GM21576 (cell line): Measurements from ENCODE around the gene NDUFV1.
"Not testable (repeated sequence)": the region's sequence is repeated elsewhere in the genome, so short reads cannot be mapped to it uniquely, and the experiment has no call there.

Source experiments
- ATAC-seq: cut with Tn5 transposase; IDR thresholded peaks from one replicate; pipeline ENCODE4 v1.9.1; 2021; ENCODE audit warnings: mild to moderate bottlenecking, moderate library complexity; ENCODE audit not compliant: unreplicated experiment

NDUFV1 gene

DNA sequence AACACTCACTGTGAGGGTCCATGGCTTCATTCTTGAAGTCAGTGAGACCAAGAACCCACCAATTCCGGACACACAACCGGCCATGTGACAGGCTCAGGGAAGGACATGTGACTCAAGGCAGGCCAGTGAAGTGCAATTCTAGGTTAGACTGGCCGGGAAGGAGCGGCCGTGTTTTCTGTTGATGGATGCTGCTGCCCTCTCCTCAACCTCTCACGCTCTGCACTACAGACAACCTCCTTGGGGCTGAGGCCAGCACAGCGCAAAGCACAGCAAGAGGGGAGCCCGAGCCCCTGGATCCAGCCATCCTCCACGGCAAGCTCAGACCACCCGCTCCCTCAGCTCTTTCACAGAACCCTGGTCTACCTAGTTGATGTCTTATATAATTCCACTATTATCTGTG, 20.2 kb downstream of the NDUFV1 start:
- no peak for ATAC-seq

GRCh38 chr11:67627441-67627811, 20.7 kb downstream of the NDUFV1 start:
- ATAC-seq: no peak

DNA sequence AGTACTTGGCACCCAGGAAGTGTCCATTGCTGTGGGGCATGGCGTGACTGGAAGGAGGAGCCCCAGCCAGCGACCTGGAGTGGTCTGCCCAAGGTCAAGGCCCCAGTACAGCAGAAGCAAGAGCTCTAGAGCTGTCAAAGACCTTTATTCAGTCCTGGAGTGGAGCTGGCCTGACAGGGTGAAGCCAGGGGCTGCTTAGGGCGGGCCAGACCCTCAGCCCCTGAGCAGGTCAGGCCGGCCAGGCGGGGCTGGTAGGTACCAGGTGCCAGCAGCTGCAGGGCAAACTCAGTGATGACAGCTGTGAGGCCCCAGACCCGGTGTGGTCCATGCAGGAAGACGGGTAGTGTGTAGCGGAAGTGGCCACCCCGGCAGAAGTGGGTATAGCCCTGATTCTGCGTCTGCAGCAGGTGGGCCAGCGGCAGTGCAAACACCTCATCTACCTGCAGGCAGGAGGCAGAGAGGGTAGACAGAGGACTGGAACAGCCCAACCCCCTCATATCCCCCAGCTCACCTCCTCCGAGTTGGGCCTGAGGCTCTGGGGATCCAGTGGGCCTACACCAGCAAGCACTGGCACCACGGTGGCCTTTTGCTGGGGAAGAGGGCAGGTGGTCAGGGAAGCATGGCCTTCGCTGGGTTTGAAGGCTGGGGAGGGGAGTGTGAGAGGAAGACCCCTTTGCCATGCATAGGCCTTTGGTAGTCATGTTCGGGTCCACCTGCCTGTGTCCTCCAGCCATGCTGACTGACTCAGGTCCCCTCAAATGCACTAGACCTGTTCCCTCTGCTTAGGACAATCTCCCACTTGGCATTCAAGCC, 21.3 kb downstream of the NDUFV1 start:
- no peak for ATAC-seq

- no peak for ATAC-seq
These were observed 22.1 kb downstream of the NDUFV1 start for GRCh38 chr11:67628710-67629385.

GRCh38 chr11:67629386-67630227, 22.9 kb downstream of the NDUFV1 start, which contains the start of gene NUDT8:
TSS of gene NUDT8 (minus strand) at chr11:67629937. CDS start at chr11:67629911, 26 bp downstream.
- ATAC-seq: peak; percentile 44

- peak; percentile 65 for ATAC-seq
These were observed 23.6 kb downstream of the NDUFV1 start for GRCh38 chr11:67630228-67630942.

- ATAC-seq: no peak
These were observed 24.2 kb downstream of the NDUFV1 start for GRCh38 chr11:67630943-67631331.

- ATAC-seq: no peak
These were observed 24.7 kb downstream of the NDUFV1 start for GRCh38 chr11:67631411-67631810.

GRCh38 chr11:67631853-67632174, 25.1 kb downstream of the NDUFV1 start:
- ATAC-seq: no peak

DNA sequence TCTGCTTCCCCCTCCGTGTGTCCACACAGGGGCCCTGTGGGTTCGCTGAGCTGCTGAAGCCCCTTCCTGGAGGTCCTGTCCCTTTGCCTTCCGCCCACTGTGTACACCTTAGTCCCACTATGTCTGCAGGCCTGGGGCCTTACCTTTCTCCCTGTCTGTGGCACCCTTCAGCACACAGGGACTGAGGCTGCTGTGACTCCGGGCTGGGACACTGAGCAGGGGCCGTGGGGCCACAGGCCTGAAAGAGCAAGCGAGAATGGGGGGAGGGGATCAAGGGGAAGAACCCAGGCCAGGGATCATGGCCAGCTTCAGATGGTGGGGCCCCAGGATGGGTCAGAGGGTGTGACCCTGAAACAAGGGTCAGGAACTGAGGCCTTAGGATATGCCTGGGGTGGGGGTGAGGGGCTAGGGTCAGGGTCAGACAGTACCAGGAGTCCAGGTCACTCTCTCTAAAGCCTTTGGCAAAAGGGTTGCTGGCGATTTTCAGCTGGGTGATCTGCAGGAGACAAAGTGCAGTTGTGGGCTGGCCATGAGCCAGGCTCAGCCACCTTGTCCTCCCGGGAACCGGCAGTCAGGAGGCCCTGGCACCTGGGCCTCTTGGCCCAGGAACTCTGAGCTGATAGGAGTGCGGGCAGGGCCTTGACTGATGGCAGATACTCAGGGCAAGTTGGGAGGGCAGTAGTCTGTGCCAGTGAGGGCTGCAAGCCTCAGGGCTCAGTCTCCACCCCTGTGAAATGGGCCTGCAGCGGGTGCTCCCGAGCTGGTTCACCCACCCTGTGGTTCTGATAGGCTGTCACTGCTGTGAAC, 25.6 kb downstream of the NDUFV1 start:
- no peak for ATAC-seq

DNA sequence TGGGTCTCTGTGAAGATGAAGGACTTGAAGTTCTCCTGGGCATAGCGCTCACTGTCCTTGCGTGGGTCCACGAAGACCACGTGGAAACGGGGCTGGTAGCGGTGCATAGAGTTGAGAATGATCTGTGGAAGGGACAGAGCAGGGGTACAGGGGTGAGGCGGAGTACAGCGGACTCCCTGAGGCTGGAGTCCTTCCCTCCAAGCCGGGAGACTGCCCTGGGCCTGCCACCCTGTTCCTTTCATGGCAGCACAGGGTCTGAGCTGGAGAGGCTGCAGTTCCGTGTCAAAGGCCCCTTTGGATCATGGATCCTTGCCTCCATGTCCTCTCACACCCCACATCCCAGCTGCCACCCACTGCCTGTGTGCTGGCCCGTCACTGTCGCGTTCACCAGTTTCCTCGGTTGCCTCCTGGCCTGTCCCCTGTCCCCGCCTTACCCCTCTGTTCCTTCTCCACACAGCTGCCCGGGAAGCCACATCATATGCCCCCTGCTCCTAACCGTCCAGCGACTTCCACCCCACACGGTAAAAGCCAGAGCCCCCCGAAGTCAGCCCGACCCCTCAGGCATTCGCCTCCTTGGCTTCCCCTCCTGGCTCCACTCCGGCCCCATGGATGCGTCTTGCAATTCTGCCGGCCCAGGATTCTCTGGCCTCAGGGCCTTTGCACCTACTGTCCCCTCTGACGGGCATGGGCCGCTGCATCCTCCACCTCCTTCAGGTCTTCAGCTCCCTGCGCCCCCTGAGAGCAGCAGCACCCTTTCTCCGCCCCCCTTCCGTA, 26.4 kb downstream of the NDUFV1 start:
- ATAC-seq: no peak

DNA sequence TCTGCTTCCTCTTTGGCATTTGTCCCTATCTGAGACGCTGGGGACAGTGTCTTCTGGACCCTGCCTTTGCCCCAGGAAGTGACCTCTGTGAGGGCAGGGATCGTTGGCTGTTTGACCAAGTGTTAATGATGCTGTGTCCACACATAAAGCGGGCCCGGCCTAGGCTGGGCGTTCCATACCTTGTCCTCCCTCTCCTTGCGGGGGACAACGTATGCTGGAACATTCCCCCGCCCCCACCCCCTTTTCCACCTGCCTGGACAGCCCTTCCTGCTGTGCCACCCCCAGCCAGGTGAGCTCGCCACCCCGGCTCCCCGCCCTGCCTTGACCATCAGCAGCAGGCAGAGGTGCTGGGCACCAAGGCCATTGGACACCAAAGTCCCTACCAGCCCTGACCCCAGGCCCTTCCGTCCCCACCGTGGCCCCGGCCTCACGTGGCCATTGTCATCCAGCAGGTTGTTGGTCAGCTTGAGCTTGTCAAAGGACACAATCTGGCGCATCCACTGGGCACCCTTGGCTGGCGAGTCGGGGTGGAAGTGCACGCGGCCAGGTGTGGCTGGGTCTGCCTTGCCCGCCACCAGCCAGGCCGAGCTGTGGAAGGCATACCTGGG, 27.1 kb downstream of the NDUFV1 start:
- ATAC-seq: no peak

- no peak for ATAC-seq
These were observed 27.9 kb downstream of the NDUFV1 start for GRCh38 chr11:67634366-67635230.

DNA sequence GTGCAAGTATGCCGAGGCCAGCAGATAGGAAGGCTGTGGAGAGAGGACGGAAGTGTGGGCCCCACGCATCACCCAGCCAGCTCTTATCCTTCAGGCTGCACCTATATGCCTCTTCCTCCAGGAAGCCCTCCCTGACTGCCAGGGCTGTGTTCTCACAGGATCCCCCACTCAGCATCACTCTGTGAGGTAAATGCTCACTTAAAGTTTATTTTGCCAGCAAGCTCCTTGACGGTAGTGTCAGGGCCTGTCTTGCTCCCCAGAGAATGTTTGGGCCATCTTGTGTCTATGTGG, 28.4 kb downstream of the NDUFV1 start:
- ATAC-seq: no peak

DNA sequence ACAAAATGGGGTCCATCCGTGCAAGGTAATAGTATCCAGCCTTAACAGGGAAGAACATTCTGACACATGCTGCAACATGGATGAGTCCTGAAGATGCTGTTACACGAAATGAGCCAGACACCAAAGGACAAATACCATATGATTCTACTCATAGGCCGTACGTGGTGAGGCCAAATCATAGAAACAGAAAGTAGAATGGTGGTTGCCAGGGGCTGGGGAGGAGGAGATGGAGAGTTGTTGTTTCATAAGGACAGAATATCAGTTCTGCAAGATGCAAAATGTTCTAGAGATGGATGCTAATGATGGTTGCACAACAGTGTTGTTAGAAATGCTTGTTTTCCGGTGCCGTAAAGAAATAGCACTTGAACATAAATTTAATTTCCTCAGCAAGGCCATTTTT, 30.2 kb downstream of the NDUFV1 start:
- no peak for ATAC-seq

GRCh38 chr11:67637441-67637840, 30.7 kb downstream of the NDUFV1 start:
- ATAC-seq: not testable (repeated sequence)

DNA sequence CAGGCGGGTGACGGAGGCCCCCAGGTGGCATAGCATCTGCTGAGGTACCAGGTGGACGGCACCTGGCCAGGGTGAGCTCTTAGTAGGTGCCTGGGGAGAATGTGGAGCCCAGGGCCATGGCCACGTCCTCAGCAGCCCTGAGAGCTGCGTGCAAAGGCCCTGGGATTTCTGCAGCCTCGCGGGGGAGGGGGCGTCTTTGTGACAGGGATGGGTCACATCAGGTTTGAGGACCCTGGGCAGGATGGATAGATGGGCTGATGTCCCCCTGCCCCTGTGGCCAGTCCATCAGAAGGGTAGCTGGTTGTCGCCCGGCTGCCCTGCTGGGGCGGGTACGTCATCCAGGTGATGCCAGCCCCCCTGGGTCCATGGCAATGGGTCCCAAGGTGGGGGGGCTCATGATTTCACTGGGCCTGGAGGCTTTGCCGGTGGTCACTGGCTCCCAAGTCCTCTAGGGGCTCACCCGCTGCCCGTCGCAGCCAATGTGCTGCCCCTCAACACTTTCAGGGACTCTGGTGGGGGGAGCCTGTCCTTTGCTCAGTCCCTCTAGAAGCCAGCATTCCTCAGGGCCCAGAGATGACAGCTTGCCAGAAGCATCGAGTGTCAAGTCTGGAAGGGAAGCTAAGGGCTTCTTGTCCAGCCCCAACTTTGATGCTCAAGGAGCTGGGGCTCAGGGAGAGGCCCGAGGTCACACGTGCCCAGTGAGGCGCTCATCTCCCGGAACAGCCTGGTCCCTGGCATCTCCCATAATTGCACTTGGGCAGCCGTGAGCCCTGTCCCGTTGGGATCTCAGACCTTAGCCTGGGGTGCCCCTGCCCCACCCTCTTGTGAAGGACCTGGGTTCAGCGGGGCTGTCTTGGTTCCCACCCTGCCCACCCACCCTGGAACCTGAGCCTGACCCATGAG, 32.0 kb downstream of the NDUFV1 start:
- no peak for ATAC-seq
